Dendritic cell treated with granulocyte-macrophage colony-stimulating factor and Interleukin-4, amounts not matched to agents 40 ng/mL and 50 ng/mL, for 4 days (primary cell): ENCODE measurements around the gene MYMX.
"Not testable (repeated sequence)": the region's sequence is repeated elsewhere in the genome, so short reads cannot be mapped to it uniquely, and the experiment has no call there.

Experiments
- H3K27ac Mint-ChIP-seq: one replicate; pipeline ENCODE4 v1.8.0; 2022; ENCODE audit warnings: mild to moderate bottlenecking, mixed read lengths
- H3K27me3 Mint-ChIP-seq: one replicate; pipeline ENCODE4 v1.8.0; 2022; ENCODE audit warnings: mild to moderate bottlenecking, mixed read lengths
- H3K36me3 Mint-ChIP-seq: one replicate; pipeline ENCODE4 v1.8.0; 2022; ENCODE audit warnings: low read depth, mixed read lengths
- H3K4me1 Mint-ChIP-seq: one replicate; pipeline ENCODE4 v1.8.0; 2022; ENCODE audit warnings: low read depth, mixed read lengths
- H3K4me3 Mint-ChIP-seq: one replicate; pipeline ENCODE4 v1.8.0; 2022; ENCODE audit warnings: mild to moderate bottlenecking, moderate library complexity, mixed read lengths
- H3K9me3 Mint-ChIP-seq: one replicate; pipeline ENCODE4 v1.8.0; 2022; ENCODE audit warnings: mixed read lengths
- intact Hi-C: fragments of 100-400 bp; cut with micrococcal nuclease; formaldehyde crosslinking; loops from one replicate; pipeline ENCODE4 v1.15.0; 2022

The MYMX gene

DNA sequence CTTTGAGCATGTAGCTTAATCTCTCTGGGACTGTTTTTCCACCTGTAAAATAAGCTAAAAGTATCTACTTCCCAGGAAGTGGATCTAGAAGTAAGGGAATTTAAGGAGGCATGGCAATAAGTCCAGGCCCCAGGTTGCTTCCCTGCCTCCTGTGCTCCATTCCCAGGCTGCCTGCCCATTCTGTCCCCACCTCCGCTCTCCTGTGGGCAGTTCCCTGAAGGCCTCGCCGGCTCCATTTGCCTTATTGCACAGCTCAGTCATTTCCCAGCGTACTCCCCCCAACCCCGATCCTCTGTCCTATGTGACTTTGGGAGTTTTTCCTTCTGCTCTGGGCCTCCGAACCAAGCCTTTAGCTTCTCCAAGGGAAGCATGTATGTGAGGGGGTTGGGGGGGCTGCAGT is 11.3 kb downstream of the MYMX start:
- Mint-ChIP-seq H3K9me3 (no peaks in the 10 kb centered on the region), H3K36me3 (no peaks in the 10 kb centered on the region), H3K4me3 (no peak overlapping the region), H3K27ac (no peak overlapping the region), H3K4me1 (peaks cover 82% of the 10 kb centered on the region), H3K27me3 (peaks cover 13% of the 10 kb centered on the region)
- intact Hi-C loops: no loop called here

DNA sequence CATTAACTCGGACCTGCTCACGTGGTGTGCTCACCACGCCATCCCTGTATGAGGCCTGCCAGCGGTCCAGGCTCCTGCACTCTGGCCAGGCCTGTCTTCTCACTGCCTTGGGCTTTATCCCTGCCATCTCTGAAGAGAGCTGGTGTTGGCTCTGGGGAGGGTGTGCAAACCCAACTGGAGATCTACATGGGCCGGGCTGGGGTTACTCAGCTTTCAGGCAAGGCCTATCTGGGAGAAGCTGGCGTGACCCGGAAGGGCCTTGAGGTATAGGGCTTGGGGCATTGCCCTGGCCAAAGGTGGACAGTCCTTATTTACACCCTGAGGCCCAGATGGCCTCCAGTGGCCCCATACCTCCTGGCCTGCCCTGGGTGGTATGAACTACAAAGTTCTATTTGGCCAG is 11.7 kb downstream of the MYMX start:
- Mint-ChIP-seq H3K9me3 (no peaks in the 10 kb centered on the region), H3K36me3 (no peaks in the 10 kb centered on the region), H3K4me1 (peaks cover 83% of the 10 kb centered on the region), H3K4me3 (no peak overlapping the region), H3K27ac (no peak overlapping the region), H3K27me3 (peaks cover 12% of the 10 kb centered on the region)
- intact Hi-C loops: no loop called here

DNA sequence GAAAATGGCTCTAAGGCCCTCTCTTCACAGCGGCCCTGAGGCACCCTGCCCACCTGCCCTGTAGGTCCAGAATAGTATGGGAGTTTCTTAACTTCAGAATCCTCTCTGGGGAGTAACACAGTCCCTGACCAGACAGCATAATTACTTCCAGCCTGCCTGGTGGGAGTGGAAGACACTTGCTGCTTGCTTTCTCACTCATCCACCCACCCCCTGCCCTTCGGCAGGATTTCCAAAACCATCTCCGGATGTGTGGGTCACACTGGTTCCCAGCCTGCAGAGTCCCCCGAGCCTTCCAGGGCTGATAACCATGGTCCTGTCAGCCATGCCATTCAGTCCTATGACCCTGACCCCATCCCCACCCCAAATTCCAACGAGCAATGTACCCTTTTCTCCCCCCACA is 12.1 kb downstream of the MYMX start:
- Mint-ChIP-seq H3K9me3 (no peaks in the 10 kb centered on the region), H3K27me3 (peaks cover 11% of the 10 kb centered on the region), H3K36me3 (no peaks in the 10 kb centered on the region), H3K27ac (no peak overlapping the region), H3K4me1 (peaks cover 85% of the 10 kb centered on the region), H3K4me3 (no peak overlapping the region)
- intact Hi-C loops: no loop called here

DNA sequence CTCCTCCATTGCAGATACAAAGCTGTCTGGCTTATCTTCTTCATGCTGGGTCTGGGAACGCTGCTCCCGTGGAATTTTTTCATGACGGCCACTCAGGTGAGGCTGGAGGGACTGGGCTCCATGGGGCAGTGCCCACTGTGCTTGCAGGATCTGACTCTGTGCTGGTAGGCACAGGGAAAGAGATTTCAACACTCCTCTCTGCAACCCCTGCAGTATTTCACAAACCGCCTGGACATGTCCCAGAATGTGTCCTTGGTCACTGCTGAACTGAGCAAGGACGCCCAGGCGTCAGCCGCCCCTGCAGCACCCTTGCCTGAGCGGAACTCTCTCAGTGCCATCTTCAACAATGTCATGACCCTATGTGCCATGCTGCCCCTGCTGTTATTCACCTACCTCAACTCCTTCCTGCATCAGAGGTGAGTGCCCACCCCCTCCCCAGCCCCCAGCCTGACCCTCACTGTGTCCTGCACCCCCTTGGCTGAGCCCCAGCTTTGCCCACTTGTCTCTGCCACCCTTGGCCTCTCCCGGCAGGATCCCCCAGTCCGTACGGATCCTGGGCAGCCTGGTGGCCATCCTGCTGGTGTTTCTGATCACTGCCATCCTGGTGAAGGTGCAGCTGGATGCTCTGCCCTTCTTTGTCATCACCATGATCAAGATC is 12.8 kb downstream of the MYMX start:
- Mint-ChIP-seq H3K27me3 (peaks cover 5% of the 10 kb centered on the region), H3K4me3 (no peak overlapping the region), H3K27ac (no peak overlapping the region), H3K9me3 (no peaks in the 10 kb centered on the region), H3K36me3 (no peaks in the 10 kb centered on the region), H3K4me1 (peaks cover 85% of the 10 kb centered on the region)
- intact Hi-C loops: no loop called here

DNA sequence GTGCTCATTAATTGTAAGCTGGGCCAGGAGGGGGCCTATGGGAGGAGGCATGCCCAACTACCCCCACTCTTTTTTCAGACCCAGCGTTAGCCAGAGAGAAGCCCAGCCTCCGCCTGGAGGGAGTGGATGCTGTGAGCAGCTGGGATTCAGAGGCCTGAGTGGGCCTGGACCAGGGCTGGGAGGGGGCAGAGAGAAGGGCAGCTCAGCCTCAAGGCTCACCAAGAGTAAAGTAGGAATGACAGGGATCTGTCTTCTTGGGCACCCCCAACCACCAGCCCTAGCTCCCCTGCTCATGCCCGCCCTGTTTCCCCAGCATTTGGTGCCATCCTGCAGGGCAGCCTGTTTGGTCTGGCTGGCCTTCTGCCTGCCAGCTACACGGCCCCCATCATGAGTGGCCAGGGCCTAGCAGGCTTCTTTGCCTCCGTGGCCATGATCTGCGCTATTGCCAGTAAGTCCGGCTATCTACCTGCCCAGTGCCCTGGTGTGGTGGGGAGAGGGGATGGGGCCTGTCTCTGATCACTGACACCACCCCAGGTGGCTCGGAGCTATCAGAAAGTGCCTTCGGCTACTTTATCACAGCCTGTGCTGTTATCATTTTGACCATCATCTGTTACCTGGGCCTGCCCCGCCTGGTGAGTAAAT is 13.4 kb downstream of the MYMX start:
- intact Hi-C loops: no loop called here
- H3K27ac Mint-ChIP-seq: peak overlapping the region; percentile 20
- H3K36me3 Mint-ChIP-seq: no peaks in the 10 kb centered on the region
- no peaks in the 10 kb centered on the region for H3K27me3 Mint-ChIP-seq
- peaks cover 85% of the 10 kb centered on the region for H3K4me1 Mint-ChIP-seq
- H3K4me3 Mint-ChIP-seq: no peak overlapping the region
- no peaks in the 10 kb centered on the region for H3K9me3 Mint-ChIP-seq

DNA sequence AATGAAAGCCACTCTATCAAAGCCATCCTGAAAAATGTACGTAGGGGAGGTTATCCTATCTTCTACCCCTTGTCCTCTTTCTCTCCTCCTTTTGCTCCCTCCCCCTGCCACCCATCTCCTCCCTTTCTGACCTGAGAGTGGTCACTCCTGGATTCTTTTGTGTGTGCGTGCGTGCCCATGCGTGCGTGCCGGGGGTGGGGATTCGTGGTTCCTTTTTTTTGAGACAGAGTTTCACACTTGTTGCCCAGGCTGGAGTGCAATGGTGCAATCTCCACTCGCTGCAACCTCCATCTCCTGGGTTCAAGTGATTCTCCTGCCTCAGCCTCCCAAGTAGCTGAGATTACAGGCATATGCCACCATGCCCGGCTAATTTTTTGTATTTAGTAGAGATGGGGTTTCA is 14.7 kb downstream of the MYMX start:
- peak overlapping the region; percentile 20 for H3K27ac Mint-ChIP-seq
- H3K27me3 Mint-ChIP-seq, H3K36me3 Mint-ChIP-seq, intact Hi-C loops, H3K9me3 Mint-ChIP-seq, H3K4me3 Mint-ChIP-seq: not testable (repeated sequence)
- H3K4me1 Mint-ChIP-seq: peaks cover 79% of the 10 kb centered on the region

DNA sequence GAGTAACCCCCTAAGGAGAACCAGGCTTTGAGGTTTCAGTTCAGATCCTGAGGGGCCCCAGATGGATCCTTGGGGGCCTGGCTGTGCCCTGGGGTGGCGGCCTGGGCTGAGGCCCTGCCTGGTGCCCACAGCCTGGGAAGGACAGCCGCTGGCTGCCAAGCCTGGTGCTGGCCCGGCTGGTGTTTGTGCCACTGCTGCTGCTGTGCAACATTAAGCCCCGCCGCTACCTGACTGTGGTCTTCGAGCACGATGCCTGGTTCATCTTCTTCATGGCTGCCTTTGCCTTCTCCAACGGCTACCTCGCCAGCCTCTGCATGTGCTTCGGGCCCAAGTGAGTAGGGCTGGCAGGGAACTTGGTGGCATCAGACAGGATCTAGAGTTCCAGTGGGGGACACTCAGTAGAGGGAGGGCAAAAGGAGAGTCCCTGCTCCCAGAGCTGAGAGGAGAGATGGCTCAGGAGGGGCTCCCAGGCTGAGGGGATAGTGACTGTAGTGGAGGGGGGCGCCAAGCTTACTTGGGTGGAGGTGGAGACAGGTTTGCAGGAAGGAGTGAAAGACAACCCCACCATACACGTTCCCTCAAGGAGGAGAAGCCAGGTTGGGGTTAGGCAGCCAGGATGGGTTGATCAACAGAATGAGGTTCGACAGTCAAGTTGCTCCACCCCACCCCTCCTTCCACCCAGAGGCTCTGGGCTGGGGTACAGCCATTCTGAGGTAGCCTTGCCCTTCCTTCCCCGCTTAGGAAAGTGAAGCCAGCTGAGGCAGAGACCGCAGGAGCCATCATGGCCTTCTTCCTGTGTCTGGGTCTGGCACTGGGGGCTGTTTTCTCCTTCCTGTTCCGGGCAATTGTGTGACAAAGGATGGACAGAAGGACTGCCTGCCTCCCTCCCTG is 16.2 kb downstream of the MYMX start:
- intact Hi-C loops: no loop called here

DNA sequence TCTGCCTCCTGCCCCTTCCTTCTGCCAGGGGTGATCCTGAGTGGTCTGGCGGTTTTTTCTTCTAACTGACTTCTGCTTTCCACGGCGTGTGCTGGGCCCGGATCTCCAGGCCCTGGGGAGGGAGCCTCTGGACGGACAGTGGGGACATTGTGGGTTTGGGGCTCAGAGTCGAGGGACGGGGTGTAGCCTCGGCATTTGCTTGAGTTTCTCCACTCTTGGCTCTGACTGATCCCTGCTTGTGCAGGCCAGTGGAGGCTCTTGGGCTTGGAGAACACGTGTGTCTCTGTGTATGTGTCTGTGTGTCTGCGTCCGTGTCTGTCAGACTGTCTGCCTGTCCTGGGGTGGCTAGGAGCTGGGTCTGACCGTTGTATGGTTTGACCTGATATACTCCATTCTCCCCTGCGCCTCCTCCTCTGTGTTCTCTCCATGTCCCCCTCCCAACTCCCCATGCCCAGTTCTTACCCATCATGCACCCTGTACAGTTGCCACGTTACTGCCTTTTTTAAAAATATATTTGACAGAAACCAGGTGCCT is 16.9 kb downstream of the MYMX start:
- H3K27ac Mint-ChIP-seq: peak overlapping the region; percentile 68
- no peaks in the 10 kb centered on the region for H3K27me3 Mint-ChIP-seq
- peaks cover 78% of the 10 kb centered on the region for H3K4me1 Mint-ChIP-seq
- H3K36me3 Mint-ChIP-seq: no peaks in the 10 kb centered on the region
- no peak overlapping the region for H3K4me3 Mint-ChIP-seq
- H3K9me3 Mint-ChIP-seq: no peaks in the 10 kb centered on the region
- intact Hi-C loops: no loop called here

More for the DNA sequence above, 16.2 kb downstream of the MYMX start:
- Mint-ChIP-seq H3K9me3 (no peaks in the 10 kb centered on the region), H3K4me3 (no peak overlapping the region), H3K36me3 (no peaks in the 10 kb centered on the region), H3K27ac (peak overlapping the region; percentile 68), H3K4me1 (peaks cover 75% of the 10 kb centered on the region), H3K27me3 (no peaks in the 10 kb centered on the region)

DNA sequence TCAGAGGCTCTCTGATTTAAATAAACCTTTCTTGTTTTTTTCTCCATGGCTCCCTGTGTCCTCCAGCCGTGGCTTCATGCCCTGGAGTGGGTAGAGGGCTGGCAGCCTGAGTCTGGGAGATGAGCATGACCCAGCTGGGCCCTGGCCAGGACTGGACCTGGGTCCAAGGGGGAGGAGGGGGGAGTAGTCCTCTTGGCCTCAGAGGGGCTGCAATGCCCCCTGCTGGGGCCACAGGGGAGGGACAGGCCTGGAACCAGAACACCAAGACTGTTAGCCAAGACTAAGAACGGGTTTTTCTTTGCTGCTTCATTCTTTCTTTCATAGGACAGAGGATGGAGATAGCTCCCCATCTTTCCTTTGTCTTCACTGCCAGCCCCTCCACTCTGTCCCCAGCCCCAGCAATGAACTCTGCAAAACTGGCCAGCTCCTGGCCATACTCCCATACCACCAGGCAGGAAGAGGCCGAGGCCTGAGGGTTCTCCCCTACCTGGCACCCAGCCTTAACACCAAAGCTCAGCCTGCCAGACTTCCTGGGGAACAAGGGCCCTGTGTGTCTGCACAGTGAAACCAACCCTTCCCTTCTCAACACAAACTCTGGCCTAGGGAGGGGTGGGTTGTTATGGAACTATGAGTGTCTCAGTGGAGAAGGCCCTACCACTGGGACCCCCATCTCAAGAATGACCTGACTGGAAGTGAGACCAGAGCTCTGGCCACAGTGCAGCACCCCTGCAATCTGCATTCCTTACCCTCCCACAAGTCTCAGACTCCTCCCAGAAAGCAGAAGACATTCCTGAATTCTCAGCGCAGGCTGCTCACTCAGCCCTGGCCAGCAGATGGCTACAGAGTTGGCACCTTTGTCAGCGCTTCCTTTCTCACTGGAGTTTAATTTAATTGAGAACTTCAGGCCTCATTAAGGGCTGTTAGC is 17.6 kb downstream of the MYMX start:
- H3K27me3 Mint-ChIP-seq: no peaks in the 10 kb centered on the region
- H3K4me1 Mint-ChIP-seq: peaks cover 74% of the 10 kb centered on the region
- intact Hi-C loops: no loop called here
- no peak overlapping the region for H3K4me3 Mint-ChIP-seq
- H3K36me3 Mint-ChIP-seq: no peaks in the 10 kb centered on the region
- peak overlapping the region; percentile 68 for H3K27ac Mint-ChIP-seq
- no peaks in the 10 kb centered on the region for H3K9me3 Mint-ChIP-seq

DNA sequence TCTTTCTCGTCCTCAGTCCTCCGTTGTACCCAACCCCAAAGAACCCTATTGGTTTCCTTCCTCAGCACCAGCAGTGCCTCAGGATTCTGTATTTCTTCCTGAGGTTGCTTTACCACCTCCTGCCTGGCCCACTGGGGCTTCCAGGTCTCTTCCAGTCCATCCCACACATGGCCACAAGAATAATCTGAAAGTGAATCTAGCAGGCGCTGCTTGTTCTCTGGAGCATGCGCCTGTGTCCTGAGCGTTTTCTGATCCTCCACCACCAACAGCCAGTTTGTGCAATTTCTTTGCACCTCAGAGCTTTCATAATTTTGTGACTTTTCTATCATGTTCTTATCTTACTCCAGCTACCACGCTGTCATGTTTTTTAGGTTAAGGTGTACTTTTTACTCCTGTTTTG is 18.5 kb downstream of the MYMX start:
- H3K4me1 Mint-ChIP-seq: peaks cover 70% of the 10 kb centered on the region
- no peak overlapping the region for H3K4me3 Mint-ChIP-seq
- no peaks in the 10 kb centered on the region for H3K36me3 Mint-ChIP-seq
- no peaks in the 10 kb centered on the region for H3K27me3 Mint-ChIP-seq
- H3K9me3 Mint-ChIP-seq: no peaks in the 10 kb centered on the region
- intact Hi-C loops: no loop called here
- H3K27ac Mint-ChIP-seq: peak overlapping the region; percentile 18

DNA sequence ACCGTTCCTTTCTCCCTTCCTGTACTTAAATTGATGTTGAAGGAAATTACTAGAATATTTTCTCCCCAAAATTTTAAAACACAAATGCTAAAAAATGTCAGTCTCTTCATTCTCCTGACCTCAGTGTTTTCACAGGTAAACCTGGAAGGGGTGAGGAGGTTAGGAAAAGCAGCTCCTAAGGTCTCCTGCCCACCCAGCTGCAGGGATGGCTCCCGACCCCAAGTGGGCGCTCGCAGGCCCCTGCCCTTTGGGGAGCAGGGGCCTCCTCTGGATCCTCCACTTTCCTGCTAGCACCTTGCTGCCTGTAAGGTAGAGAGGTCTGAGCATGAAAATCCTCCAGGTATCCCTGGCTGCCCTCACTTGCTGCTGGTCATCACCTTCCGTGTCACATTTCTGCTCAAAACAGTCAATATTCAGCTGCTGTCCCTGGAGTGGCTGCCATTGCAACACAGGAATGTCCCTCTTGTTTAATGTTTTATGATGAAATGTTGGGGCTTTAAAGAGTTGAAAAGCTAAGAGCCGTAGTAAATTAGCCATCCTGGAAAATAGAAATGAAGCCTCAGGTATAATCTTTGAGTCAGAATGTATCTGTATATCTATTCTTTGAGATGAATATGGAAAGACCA is 19.3 kb downstream of the MYMX start:
- Mint-ChIP-seq H3K4me3 (no peak overlapping the region), H3K36me3 (no peaks in the 10 kb centered on the region), H3K27me3 (no peaks in the 10 kb centered on the region), H3K9me3 (no peaks in the 10 kb centered on the region), H3K4me1 (peaks cover 65% of the 10 kb centered on the region), H3K27ac (peak overlapping the region; percentile 18)
- intact Hi-C loops: loop anchor here (2.0 kb wide), 1 partner anchor 15 kb away; no protein-coding TSS in a partner anchor

DNA sequence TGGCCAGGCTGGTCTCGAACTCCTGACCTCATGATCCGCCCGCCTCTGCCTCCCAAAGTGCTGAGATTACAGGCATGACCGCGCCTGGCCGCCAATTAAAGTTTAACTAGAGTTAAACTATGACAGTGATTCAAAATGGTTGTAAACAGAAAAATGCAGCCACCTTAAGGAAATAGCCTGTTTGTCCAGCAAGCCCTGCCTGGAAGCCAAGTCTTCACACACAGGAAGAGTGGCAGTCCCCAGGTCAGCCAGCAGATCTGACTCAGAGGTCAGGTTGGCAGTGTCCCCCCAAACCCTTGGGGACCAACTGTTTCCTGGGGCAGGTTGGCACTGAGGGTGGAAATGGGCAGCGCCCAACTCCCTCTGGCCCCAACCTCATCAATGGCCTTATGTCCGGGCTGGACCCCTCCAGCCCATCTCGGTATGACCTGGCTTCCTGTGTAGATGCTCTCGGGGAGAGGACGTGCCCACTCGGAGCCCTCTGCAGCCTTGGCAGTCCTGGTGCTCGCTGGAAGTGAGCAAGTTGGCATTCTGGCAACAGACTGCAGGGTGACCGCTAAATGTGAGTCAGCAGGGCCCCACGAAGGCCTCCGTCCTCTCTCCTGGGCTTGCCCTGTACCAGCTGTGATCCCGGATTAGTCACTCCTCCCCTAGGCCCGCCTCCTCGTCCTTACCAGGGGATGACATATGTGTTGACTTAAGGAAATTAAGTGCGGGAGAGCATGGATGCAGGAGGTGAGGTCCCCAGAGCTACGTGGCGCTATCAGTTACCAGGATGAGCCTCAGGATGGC is 20.5 kb downstream of the MYMX start:
- Mint-ChIP-seq H3K27me3 (peaks cover 6% of the 10 kb centered on the region), H3K36me3 (no peaks in the 10 kb centered on the region), H3K4me1 (peaks cover 53% of the 10 kb centered on the region), H3K4me3 (peak overlapping the region; percentile 96), H3K27ac (peak overlapping the region; percentile 98), H3K9me3 (no peaks in the 10 kb centered on the region)
- intact Hi-C loops: loop anchor here (2.0 kb wide), 1 partner anchor 16 kb away; no protein-coding TSS in a partner anchor
